H1 (cell line): Measurements from ENCODE around the gene JMJD1C. TPM values are rescaled to one million over a fixed set of nuclear protein-coding genes. Genes with fewer than 3 reads are reported as not detected.

Experiments
- CTCF ChIA-PET: fragments of 300-600 bp; sonication (Branson Sonifier 250); formaldehyde crosslinking; loops from one replicate; lab custom pipeline; 2021; ENCODE audit not compliant: partially characterized antibody; lab: Charles Lee
- POLR2A ChIA-PET: fragments of 300-600 bp; sonication (Branson Sonifier 250); formaldehyde crosslinking; loops from one replicate; lab custom pipeline; 2021; ENCODE audit warnings: inconsistent platforms; ENCODE audit not compliant: partially characterized antibody; lab: Charles Lee
- DNase-seq, 2 experiments: peaks; one replicate each; pipeline versions ENCODE4 v3.0.0 to v3.0.0-alpha.2; 2010 to 2022; ENCODE audit warnings: low spot score in 2 of 2, low read depth in 1 of 2, mixed read lengths in 1 of 2
- FAIRE-seq: peaks from 2 replicates; lab custom pipeline; 2011; peaks lifted over from hg19 to GRCh38; lab: Jason Lieb, UNC
- H2AFZ ChIP-seq: 2 replicates; pipeline ENCODE4 v1.8.1; 2012; ENCODE audit warnings: low read length, inconsistent platforms
- H2AK5ac ChIP-seq: 2 replicates; pipeline ENCODE4 v1.6.1; 2013; ENCODE audit warnings: low read depth, low read length
- H2BK120ac ChIP-seq: replicated peaks from 2 replicates; pipeline ENCODE3; 2013; ENCODE audit warnings: low read depth, low read length, inconsistent platforms
- H2BK12ac ChIP-seq: 2 replicates; pipeline ENCODE4 v1.6.1; 2013; ENCODE audit warnings: low read depth, low read length
- H2BK15ac ChIP-seq: 2 replicates; pipeline ENCODE4 v1.6.1; 2013; ENCODE audit warnings: low read length
- H2BK20ac ChIP-seq: 2 replicates; pipeline ENCODE4 v1.6.1; 2013; ENCODE audit warnings: low read length
- H2BK5ac ChIP-seq: 2 replicates; pipeline ENCODE4 v1.6.1; 2013; ENCODE audit warnings: low read depth, low read length
- H3K14ac ChIP-seq: 2 replicates; pipeline ENCODE4 v1.6.1; 2013; ENCODE audit warnings: inconsistent platforms; ENCODE audit not compliant: insufficient read length
- H3K18ac ChIP-seq: 2 replicates; pipeline ENCODE4 v1.6.1; 2013; ENCODE audit warnings: low read length; ENCODE audit errors: extremely low read depth
- H3K23ac ChIP-seq: 2 replicates; pipeline ENCODE4 v1.6.1; 2013; ENCODE audit warnings: inconsistent platforms; ENCODE audit not compliant: insufficient read length
- H3K23me2 ChIP-seq: 2 replicates; pipeline ENCODE4 v1.6.1; 2013; ENCODE audit warnings: low read depth, low read length
- H3K27ac ChIP-seq: 2 replicates; pipeline ENCODE4 v1.6.1; 2011; ENCODE audit warnings: low read depth, low read length, inconsistent platforms
- H3K27me3 ChIP-seq, 4 experiments: replicated peaks in 1 of 4; 1 replicate in 1 of 4; 2 replicates in 3 of 4; pipeline versions ENCODE4 v1.6.1 to v1.8.1; 2011 to 2013; ENCODE audit warnings: low read length in 3 of 4, mild to moderate bottlenecking in 3 of 4, inconsistent platforms in 2 of 4, mixed read lengths in 2 of 4, moderate library complexity in 1 of 4; ENCODE audit not compliant: control insufficient read depth in 3 of 4, insufficient read depth in 3 of 4; ENCODE audit errors: extremely low read depth in 1 of 4
- H3K36me3 ChIP-seq, 4 experiments: 2 replicates each; pipeline versions ENCODE4 v1.6.1 to v1.8.1; 2011 to 2013; ENCODE audit warnings: mild to moderate bottlenecking in 4 of 4, low read length in 3 of 4, moderate library complexity in 2 of 4, control low read depth in 1 of 4, inconsistent platforms in 1 of 4; ENCODE audit not compliant: insufficient read depth in 4 of 4, control insufficient read depth in 2 of 4
- H3K4ac ChIP-seq: replicated peaks from 2 replicates; pipeline ENCODE3; 2013; ENCODE audit warnings: low read length, low read depth, mixed read lengths, inconsistent platforms; ENCODE audit not compliant: insufficient read length
- H3K4me1 ChIP-seq, 4 experiments: replicated peaks in 1 of 4; 1 replicate in 1 of 4; 2 replicates in 3 of 4; pipeline versions ENCODE4 v1.6.1 to v1.8.1; 2011 to 2013; ENCODE audit warnings: low read length in 3 of 4, inconsistent platforms in 2 of 4, mixed read lengths in 1 of 4; ENCODE audit not compliant: insufficient read depth in 4 of 4, control insufficient read depth in 3 of 4
- H3K4me2 ChIP-seq, 2 experiments: 2 replicates each; pipeline versions ENCODE4 v1.6.1 to v1.8.1; 2011 to 2013; ENCODE audit warnings: low read depth in 2 of 2, low read length in 2 of 2, control low read depth in 1 of 2, inconsistent platforms in 1 of 2, mild to moderate bottlenecking in 1 of 2; ENCODE audit not compliant: insufficient read depth in 1 of 2
- H3K4me3 ChIP-seq, 4 experiments: fragments of 200-600, 300-600 bp in 1 of 4; sonication (generic), shearing (Covaris generic), sonication (Bioruptor Twin) in 1 of 4; 2 replicates each; pipeline versions ENCODE4 v1.5.1 to v1.8.1; 2011 to 2016; ENCODE audit warnings: low read length in 4 of 4, low read depth in 3 of 4, control low read depth in 2 of 4, inconsistent platforms in 2 of 4, mild to moderate bottlenecking in 2 of 4, mixed read lengths in 1 of 4, moderate library complexity in 1 of 4; ENCODE audit not compliant: insufficient read depth in 2 of 4; ENCODE audit errors: extremely low read depth in 1 of 4
- H3K56ac ChIP-seq: replicated peaks from 2 replicates; pipeline ENCODE3; 2013; ENCODE audit warnings: low read depth, mild to moderate bottlenecking, mixed read lengths, low read length, inconsistent platforms; ENCODE audit not compliant: insufficient read length
- H3K79me1 ChIP-seq: 2 replicates; pipeline ENCODE4 v1.6.1; 2013; ENCODE audit warnings: low read depth, low read length, control low read depth
- H3K79me2 ChIP-seq, 2 experiments: 2 replicates each; pipeline versions ENCODE4 v1.6.1 to v1.8.1; 2012 to 2013; ENCODE audit warnings: low read length in 2 of 2, mild to moderate bottlenecking in 2 of 2, inconsistent platforms in 1 of 2; ENCODE audit not compliant: insufficient read depth in 2 of 2, control insufficient read depth in 1 of 2
- H3K9ac ChIP-seq, 4 experiments: replicated peaks in 1 of 4; 1 replicate in 1 of 4; 2 replicates in 3 of 4; pipeline versions ENCODE4 v1.6.1 to v1.8.1; 2011 to 2013; ENCODE audit warnings: low read depth in 3 of 4, low read length in 3 of 4, control low read depth in 2 of 4, mild to moderate bottlenecking in 2 of 4, moderate library complexity in 2 of 4, inconsistent platforms in 1 of 4; ENCODE audit errors: extremely low read depth in 1 of 4
- H3K9me3 ChIP-seq, 2 experiments: 2 replicates each; pipeline versions ENCODE4 v1.6.1 to v1.8.1; 2012 to 2013; ENCODE audit warnings: mild to moderate bottlenecking in 2 of 2, moderate library complexity in 2 of 2, control low read depth in 1 of 2, inconsistent platforms in 1 of 2, low read depth in 1 of 2, low read length in 1 of 2, mixed read lengths in 1 of 2; ENCODE audit not compliant: insufficient read depth in 2 of 2
- H4K20me1 ChIP-seq, 2 experiments: replicated peaks in 1 of 2; 2 replicates each; pipeline versions ENCODE3 to v1.8.1; 2011 to 2013; ENCODE audit warnings: inconsistent platforms in 2 of 2, low read length in 2 of 2, mild to moderate bottlenecking in 1 of 2; ENCODE audit not compliant: insufficient read depth in 2 of 2, control insufficient read depth in 1 of 2
- H4K5ac ChIP-seq: 2 replicates; pipeline ENCODE4 v1.6.1; 2013; ENCODE audit warnings: low read length, low read depth, mixed read lengths, inconsistent platforms; ENCODE audit not compliant: insufficient read length
- H4K8ac ChIP-seq: 2 replicates; pipeline ENCODE4 v1.8.0; 2013; ENCODE audit warnings: mild to moderate bottlenecking, moderate library complexity, low read length, inconsistent platforms; ENCODE audit not compliant: insufficient read depth; ENCODE audit errors: extremely low read depth
- H4K91ac ChIP-seq: replicated peaks from 2 replicates; pipeline ENCODE3; 2013; ENCODE audit warnings: low read length, mixed read lengths, inconsistent platforms; ENCODE audit not compliant: insufficient read length
- MAFK ChIP-seq: IDR thresholded peaks from 2 replicates; pipeline ENCODE4 v1.6.1; 2012; ENCODE audit warnings: low read depth, mild to moderate bottlenecking, improper control_type of control experiment, low read length
- POLR2AphosphoS5 ChIP-seq: IDR thresholded peaks from 2 replicates; pipeline ENCODE4 v1.6.1; 2011; ENCODE audit warnings: low read depth, low read length
- WGBS, 2 experiments: shearing (Covaris generic) in 1 of 2; methylation state at CpG; one replicate each; pipeline versions ENCODE4 v1.1.6 to v1.1.7; 2013 to 2015; ENCODE audit warnings: low lambda C conversion rate in 2 of 2, mixed read lengths in 2 of 2, inconsistent platforms in 1 of 2, low coverage in 1 of 2, missing lambda C conversion rate in 1 of 2; ENCODE audit not compliant: insufficient replicate concordance in 2 of 2, insufficient coverage in 1 of 2, insufficient read length in 1 of 2; ENCODE audit errors: extremely low coverage in 1 of 2, missing lambda C conversion rate in 1 of 2; 5-methylcytosine and 5-hydroxymethylcytosine counted together
- polyA plus RNA-seq, 7 experiments: library from polyadenylated mRNA; depleted of rRNA in 3 of 7; stranded (reverse) in 5 of 7; unstranded in 2 of 7; fragments of >200 nt in 5 of 7; fragments of 200-250 nt in 2 of 7; gene quantifications; 1 replicate in 5 of 7; 2 replicates in 1 of 7; 4 replicates in 1 of 7; pipeline versions ENCODE4 v1.2.1 to v1.2.3, GENCODE V29; 2011 to 2013; ENCODE audit warnings: missing spikeins in 2 of 7, mixed read lengths in 2 of 7
- total RNA-seq: library from RNA; stranded (reverse); fragmentation: NEBNext Ultra II Directional; extraction: Animal tissue kit (Norgen Biotek cat#: 25700); gene quantifications from 2 replicates; pipeline ENCODE4 v1.2.1, GENCODE V29; 2021

The JMJD1C gene
- total and polyA plus RNA-seq, 2 of the 8 experiments (the other 6 are each of a cell fraction or from before 2014, with no cell fraction given) = 54.5 to 210 TPM

DNA sequence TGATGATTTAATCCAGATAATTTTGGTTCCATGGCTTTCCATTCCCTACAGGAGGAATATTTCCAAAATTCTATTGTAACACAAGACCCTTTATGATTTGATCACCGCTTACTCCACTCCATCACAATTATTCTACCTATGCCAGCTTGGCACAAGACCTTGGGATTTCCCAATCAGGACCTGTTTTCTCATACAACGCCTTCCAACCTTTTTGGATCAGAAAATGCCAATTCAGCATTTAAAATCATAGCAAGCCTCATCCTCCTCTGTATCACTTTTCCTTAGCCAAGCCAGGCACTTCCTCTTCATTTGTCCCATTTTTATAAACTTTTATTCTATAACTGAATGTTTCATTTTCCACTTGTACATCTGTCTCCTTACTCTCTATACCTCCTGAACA lies 100.9 kb downstream of the JMJD1C start:
- Histone ChIP-seq H2BK20ac (no peak overlapping the region), H3K36me3 (no peaks in the 10 kb centered on the region), H2BK12ac (no peak overlapping the region), H3K4me1 (no peaks in the 10 kb centered on the region), H2AK5ac (no peak overlapping the region), H2BK5ac (no peak overlapping the region), H4K91ac (no peak overlapping the region), H3K14ac (no peak overlapping the region), H3K27me3 (no peaks in the 10 kb centered on the region; a peak in 1 of 7 replicates), H3K23ac (no peak overlapping the region), H3K79me1 (peaks cover 2% of the 10 kb centered on the region), H4K20me1 (peaks cover 1 to 3% of the 10 kb centered on the region in 2 experiments), H3K9ac (no peak overlapping the region), H3K4me3 (no peak overlapping the region), H3K56ac (no peak overlapping the region), H3K4me2 (no peak overlapping the region), H3K27ac (no peak overlapping the region), H4K8ac (no peak overlapping the region), H2BK120ac (no peak overlapping the region), H3K79me2 (peaks cover 0 to 24% of the 10 kb centered on the region in 2 experiments; a peak in 2 of 4 replicates), H3K9me3 (no peaks in the 10 kb centered on the region), H4K5ac (no peak overlapping the region), H3K18ac (no peak overlapping the region), H3K4ac (no peak overlapping the region), H2BK15ac (no peak overlapping the region), H3K23me2 (no peaks in the 10 kb centered on the region), H2AFZ (no peak overlapping the region)
- ChIA-PET CTCF (interaction anchor here (0.6 kb wide), 1 partner anchor 189 kb away, joined by 3 read pairs; no protein-coding TSS in a partner anchor), POLR2A (no interaction called here)
- no peak for TF ChIP-seq POLR2AphosphoS5
- peak; percentile 82 for TF ChIP-seq MAFK
- DNase-seq (no peak), FAIRE-seq (no peak)
- 91% methylated on average over 2 of the region's 2 CpGs; no CpG with 5 or more reads in 1 of the 2 experiments for WGBS, 2 experiments
